Stimulated activated CD8-positive, alpha-beta memory T cell treated with anti-CD3 and anti-CD28 coated beads, Interleukin-4, amount 100 ng/mL, for 4 hours (primary cell): ENCODE measurements around the gene TCF7L2.

ENCODE experiments used
- DNase-seq, 2 donors: peaks; one replicate each; pipeline ENCODE4 v3.0.0-alpha.2; 2020; ENCODE audit warnings: low read depth in 2 of 2, low spot score in 1 of 2

TCF7L2 gene

GRCh38 chr10:112949875-112950507, at the start of gene TCF7L2:
Gene TCF7L2 (plus strand): TSS chr10:112950247. CDS start chr10:112950757, 510 bp downstream.
- peak; percentile 29 to 38 for DNase-seq

- DNase-seq = no peak
Measured at GRCh38 chr10:112902730-112903129, 47.3 kb upstream of the TCF7L2 start.

GRCh38 chr10:112904000-112904399, 46.0 kb upstream of the TCF7L2 start:
- DNase-seq = no peak

GRCh38 chr10:112906945-112907344, 43.1 kb upstream of the TCF7L2 start:
- no peak for DNase-seq

- no peak for DNase-seq
Measured at GRCh38 chr10:112907893-112908292, 42.2 kb upstream of the TCF7L2 start.

- no peak for DNase-seq
Measured at GRCh38 chr10:112911206-112911605, 38.8 kb upstream of the TCF7L2 start.

GRCh38 chr10:112912410-112912928, 37.6 kb upstream of the TCF7L2 start:
- DNase-seq = no peak

- no peak for DNase-seq
Measured at GRCh38 chr10:112913255-112913654, 36.8 kb upstream of the TCF7L2 start.

GRCh38 chr10:112913661-112914287, 36.3 kb upstream of the TCF7L2 start:
- no peak for DNase-seq

- DNase-seq = no peak
Measured at GRCh38 chr10:112914288-112914952, 35.6 kb upstream of the TCF7L2 start.

- DNase-seq = no peak
Measured at GRCh38 chr10:112915590-112916572, 34.2 kb upstream of the TCF7L2 start.

GRCh38 chr10:112917681-112918080, 32.4 kb upstream of the TCF7L2 start:
- no peak for DNase-seq

- DNase-seq = no peak
Measured at GRCh38 chr10:112918771-112919170, 31.3 kb upstream of the TCF7L2 start.

- DNase-seq = no peak
Measured at GRCh38 chr10:112919721-112920120, 30.3 kb upstream of the TCF7L2 start.

- no peak for DNase-seq
Measured at GRCh38 chr10:112926906-112927688, 22.9 kb upstream of the TCF7L2 start.

GRCh38 chr10:112927980-112928379, 22.1 kb upstream of the TCF7L2 start:
- DNase-seq = no peak

- DNase-seq = no peak
Measured at GRCh38 chr10:112932658-112933057, 17.4 kb upstream of the TCF7L2 start.

- no peak for DNase-seq
Measured at GRCh38 chr10:112934193-112934592, 15.9 kb upstream of the TCF7L2 start.

- DNase-seq = no peak
Measured at GRCh38 chr10:112938808-112939482, 11.1 kb upstream of the TCF7L2 start.

GRCh38 chr10:112945811-112946210, 4.2 kb upstream of the TCF7L2 start:
- DNase-seq = no peak
